T-cell (primary cell): Measurements from ENCODE around the gene HOOK1. TPM values are rescaled to one million over a fixed set of nuclear protein-coding genes. Genes with fewer than 3 reads are reported as not detected.

Experiments used
- ATAC-seq, 4 experiments: fragments of 200-7000 bp in 3 of 4; fragments of 150-1000 bp in 1 of 4; cut with Tn5 transposase; replicated peaks in 1 of 4; 1 replicate in 3 of 4; 2 replicates in 1 of 4; pipeline ENCODE4 v1.10.0; 2021; ENCODE audit warnings: moderate library complexity in 3 of 4, mild to moderate bottlenecking in 2 of 4, moderate number of reproducible peaks in 1 of 4
- CTCF ChIA-PET, 2 donors: fragments of 300-600 bp; sonication (Branson Sonifier 250); formaldehyde crosslinking; loops; one replicate each; lab custom pipeline; 2022; ENCODE audit warnings: antibody characterized with exemption in 2 of 2; lab: Charles Lee
- POLR2A ChIA-PET, 2 donors: fragments of 300-600 bp; sonication (Branson Sonifier 250); formaldehyde crosslinking; loops; one replicate each; lab custom pipeline; 2022; ENCODE audit warnings: antibody characterized with exemption in 2 of 2; lab: Charles Lee
- DNase-seq, 35 experiments: peaks; one replicate each; pipeline versions ENCODE4 v3.0.0 to v3.0.0-alpha.2; 2013 to 2023
- H3K27ac ChIP-seq: one replicate; pipeline ENCODE4 v1.5.1; 2013; ENCODE audit warnings: low read length
- H3K27me3 ChIP-seq, 2 experiments: replicated peaks in 1 of 2; 1 replicate in 1 of 2; 2 replicates in 1 of 2; pipeline versions ENCODE4 v1.6.1 to v1.7.0; 2013; ENCODE audit warnings: low read length in 1 of 2, mixed read lengths in 1 of 2; ENCODE audit not compliant: control insufficient read depth in 2 of 2, insufficient read depth in 2 of 2; ENCODE audit errors: extremely low read depth in 1 of 2
- H3K36me3 ChIP-seq, 2 donors: 1 replicate in 1 of 2; 2 replicates in 1 of 2; pipeline versions ENCODE4 v1.6.1 to v1.7.0; 2013; ENCODE audit warnings: low read length in 1 of 2; ENCODE audit not compliant: control insufficient read depth in 2 of 2, insufficient read depth in 1 of 2; ENCODE audit errors: extremely low read depth in 1 of 2
- H3K4me1 ChIP-seq, 2 experiments: 1 replicate in 1 of 2; 2 replicates in 1 of 2; pipeline versions ENCODE4 v1.6.1 to v1.7.0; 2013; ENCODE audit warnings: low read length in 2 of 2, mixed read lengths in 1 of 2; ENCODE audit not compliant: insufficient read depth in 2 of 2, control insufficient read depth in 1 of 2; ENCODE audit errors: extremely low read depth in 1 of 2
- H3K4me3 ChIP-seq, 2 donors: 1 replicate in 1 of 2; 2 replicates in 1 of 2; pipeline versions ENCODE4 v1.5.1 to v1.7.0; 2013; ENCODE audit warnings: mild to moderate bottlenecking in 2 of 2, low read length in 1 of 2, moderate library complexity in 1 of 2; ENCODE audit not compliant: control insufficient read depth in 1 of 2; ENCODE audit errors: extremely low read depth in 1 of 2
- H3K9me3 ChIP-seq: 2 replicates; pipeline ENCODE4 v1.7.0; 2013
- H3K27ac Mint-ChIP-seq, 2 donors: one replicate each; pipeline ENCODE4 v1.8.0; 2020 to 2021; ENCODE audit warnings: mild to moderate bottlenecking in 2 of 2, mixed read lengths in 2 of 2
- H3K27me3 Mint-ChIP-seq, 2 donors: one replicate each; pipeline ENCODE4 v1.8.0; 2021 to 2022; ENCODE audit warnings: mixed read lengths in 2 of 2
- H3K36me3 Mint-ChIP-seq: one replicate; pipeline ENCODE4 v1.8.0; 2021; ENCODE audit warnings: mixed read lengths
- H3K4me1 Mint-ChIP-seq, 3 donors: one replicate each; pipeline ENCODE4 v1.8.0; 2020 to 2022; ENCODE audit warnings: mixed read lengths in 3 of 3, mild to moderate bottlenecking in 1 of 3
- H3K4me3 Mint-ChIP-seq, 3 donors: one replicate each; pipeline ENCODE4 v1.8.0; 2020 to 2022; ENCODE audit warnings: mild to moderate bottlenecking in 3 of 3, mixed read lengths in 3 of 3, moderate library complexity in 3 of 3
- H3K9me3 Mint-ChIP-seq, 3 donors: one replicate each; pipeline ENCODE4 v1.8.0; 2020 to 2022; ENCODE audit warnings: mixed read lengths in 3 of 3
- whole genome bisulfite sequencing: methylation state at CpG from one replicate; pipeline ENCODE4 v1.1.5; 2013; ENCODE audit warnings: missing lambda C conversion rate; ENCODE audit not compliant: insufficient coverage; 5-methylcytosine and 5-hydroxymethylcytosine counted together
- total RNA-seq, 35 experiments: library from RNA in 6 of 35; stranded (reverse) in 6 of 35; fragments of 120-200 nt in 1 of 35; gene quantifications; one replicate each; pipeline versions ENCODE4 v1.2.1 to v1.2.4 and lab custom pipeline; 2013 to 2026

Gene HOOK1
- total RNA-seq, 5 donors from 2014 or later (not counting 1 experiment from before 2014, with no cell fraction given): 12.8 to 20.3 (median 16.8) TPM

DNA sequence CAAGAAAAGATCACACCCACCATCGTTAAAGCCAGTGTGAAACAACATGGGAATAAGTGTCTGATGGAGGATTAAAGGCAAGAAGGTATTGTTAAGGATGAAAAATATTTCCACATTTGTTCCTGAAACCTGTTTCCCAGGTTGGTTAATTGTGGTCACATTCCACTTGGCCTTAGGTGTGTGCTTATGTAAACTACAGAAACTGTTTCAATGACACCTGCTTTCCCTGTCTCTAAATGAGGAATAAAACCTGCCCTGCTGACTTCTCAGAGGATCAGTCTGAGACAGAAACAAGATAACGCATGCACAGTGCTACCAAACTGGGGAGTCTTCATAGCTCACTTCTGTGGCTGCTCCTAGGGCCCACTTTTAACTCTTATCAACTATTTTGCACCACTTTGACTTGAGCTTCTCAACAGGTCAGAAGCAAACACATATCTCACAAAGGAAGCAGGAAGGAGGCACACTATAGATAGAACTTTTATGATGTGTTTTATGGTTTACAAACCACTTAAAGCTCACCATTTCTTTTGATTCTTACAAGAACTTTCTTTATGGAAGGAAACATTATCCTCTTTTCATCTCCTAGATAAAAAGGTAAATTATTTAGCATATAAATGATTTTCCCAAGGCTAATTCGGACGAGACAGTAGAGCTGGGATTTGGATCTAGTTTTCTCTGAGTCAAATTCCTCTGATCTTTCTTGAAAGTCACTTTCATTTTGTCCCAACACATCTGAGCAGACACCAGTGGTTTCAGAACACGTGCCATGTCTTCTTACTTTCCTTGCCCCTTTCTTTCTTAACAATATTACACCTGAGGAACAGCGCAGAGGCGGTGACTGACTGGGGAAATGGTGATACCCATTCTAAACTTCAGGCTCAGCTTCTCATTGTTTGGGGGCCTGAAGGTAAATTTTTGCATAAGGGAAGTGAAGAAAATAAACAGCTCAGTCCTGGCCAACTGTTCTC is 78.4 kb downstream of the HOOK1 start:
- Mint-ChIP-seq H3K36me3 (no peaks in the 10 kb centered on the region), H3K9me3 (peaks cover 5 to 12% (median 11%) of the 10 kb centered on the region in 3 donors), H3K4me1 (peaks cover 16 to 31% (median 19%) of the 10 kb centered on the region in 3 donors), H3K27me3 (peaks cover 2 to 3% of the 10 kb centered on the region in 2 donors), H3K4me3 (peak overlapping the region; percentile 48 to 72 (median 50)), H3K27ac (peak overlapping the region; percentile 92 to 96)
- peak; percentile 45 to 77 (median 54) for ATAC-seq
- 14% methylated on average over 1 of the region's 7 CpGs for WGBS
- peak in 1 of 35 experiments; percentile 22 for DNase-seq
- no peak overlapping the region for H3K4me3 ChIP-seq
- H3K4me1 ChIP-seq: peaks cover 14 to 15% of the 10 kb centered on the region in 2 experiments
- CTCF ChIA-PET: interaction anchor here (0.5 to 1.2 kb wide), 4 partner anchors 41 to 1840 kb away, joined by 3 to 4 read pairs (median 3); no protein-coding TSS in a partner anchor
- H3K9me3 ChIP-seq: no peaks in the 10 kb centered on the region
- H3K27me3 ChIP-seq: no peaks in the 10 kb centered on the region
- POLR2A ChIA-PET: interaction anchor here in 1 of 2 donors (0.6 kb wide), 1 partner anchor 1735 kb away, joined by 3 read pairs; no protein-coding TSS in a partner anchor
- H3K27ac ChIP-seq: no peak overlapping the region
- H3K36me3 ChIP-seq: no peaks in the 10 kb centered on the region

- no peak for DNase-seq
- Mint-ChIP-seq H3K9me3 (no peaks in the 10 kb centered on the region), H3K4me3 (no peak overlapping the region), H3K27me3 (no peaks in the 10 kb centered on the region), H3K27ac (no peak overlapping the region), H3K4me1 (peaks cover 16 to 23% (median 19%) of the 10 kb centered on the region in 3 donors), H3K36me3 (peaks cover 4% of the 10 kb centered on the region)
- H3K36me3 ChIP-seq: no peaks in the 10 kb centered on the region
- CTCF ChIA-PET: no interaction called here
- POLR2A ChIA-PET: no interaction called here
- no peaks in the 10 kb centered on the region for H3K9me3 ChIP-seq
- no peak overlapping the region for H3K4me3 ChIP-seq
- H3K27me3 ChIP-seq: no peaks in the 10 kb centered on the region
- H3K27ac ChIP-seq: no peak overlapping the region
- peaks cover 14 to 15% of the 10 kb centered on the region in 2 experiments for H3K4me1 ChIP-seq
- no peak for ATAC-seq
- no CpG with 5 or more reads among the region's 2 CpGs for WGBS
These were observed 82.4 kb downstream of the HOOK1 start for GRCh38 chr1:59897165-59897564.

GRCh38 chr1:59898927-59899326 is 84.2 kb downstream of the HOOK1 start:
- Mint-ChIP-seq H3K27ac (no peak overlapping the region), H3K4me1 (peaks cover 3 to 9% (median 4%) of the 10 kb centered on the region in 3 donors), H3K4me3 (no peak overlapping the region), H3K27me3 (peaks cover 0 to 4% of the 10 kb centered on the region in 2 donors), H3K36me3 (peaks cover 4% of the 10 kb centered on the region), H3K9me3 (no peaks in the 10 kb centered on the region)
- ChIA-PET CTCF (interaction anchor here in 1 of 2 donors (0.9 kb wide), 1 partner anchor 10 kb away, joined by 3 read pairs; no protein-coding TSS in a partner anchor), POLR2A (no interaction called here)
- no peak for DNase-seq
- Histone ChIP-seq H3K36me3 (no peaks in the 10 kb centered on the region), H3K9me3 (no peaks in the 10 kb centered on the region), H3K4me1 (peaks cover 4% of the 10 kb centered on the region in 2 experiments), H3K27ac (no peak overlapping the region), H3K4me3 (no peak overlapping the region), H3K27me3 (no peaks in the 10 kb centered on the region)
- ATAC-seq: no peak
- WGBS: no CpG with 5 or more reads among the region's 3 CpGs

DNA sequence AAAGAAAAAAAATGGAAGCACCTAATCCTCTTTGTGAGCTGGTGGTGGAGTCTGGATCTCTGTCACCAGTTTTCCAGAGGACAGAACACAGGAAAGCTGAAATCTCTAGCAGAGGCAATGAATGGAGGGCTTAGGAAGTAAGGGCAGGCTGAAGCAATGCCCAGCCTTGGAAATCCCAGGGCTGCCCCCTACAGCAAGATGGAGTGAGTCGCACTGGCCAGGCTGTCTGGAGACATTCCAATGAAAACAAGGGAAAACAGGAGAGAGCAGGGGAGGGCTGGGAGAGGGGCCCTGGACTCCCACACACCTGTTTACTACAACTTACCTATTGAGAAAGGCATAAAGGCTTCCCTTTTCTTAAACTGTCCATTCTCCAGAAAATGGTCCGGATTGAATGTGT is 85.9 kb downstream of the HOOK1 start:
- ATAC-seq (no peak), DNase-seq (no peak)
- Mint-ChIP-seq H3K27ac (no peak overlapping the region), H3K9me3 (no peaks in the 10 kb centered on the region), H3K4me3 (no peak overlapping the region), H3K4me1 (peaks cover 0 to 4% (median 2%) of the 10 kb centered on the region in 3 donors), H3K27me3 (peaks cover 0 to 4% of the 10 kb centered on the region in 2 donors), H3K36me3 (peaks cover 4% of the 10 kb centered on the region)
- H3K27me3 ChIP-seq: no peaks in the 10 kb centered on the region
- POLR2A ChIA-PET: no interaction called here
- H3K27ac ChIP-seq: no peak overlapping the region
- no peaks in the 10 kb centered on the region for H3K9me3 ChIP-seq
- no peaks in the 10 kb centered on the region for H3K36me3 ChIP-seq
- no peak overlapping the region for H3K4me3 ChIP-seq
- WGBS: no CpG with 5 or more reads among the region's 2 CpGs
- H3K4me1 ChIP-seq: no peaks in the 10 kb centered on the region
- CTCF ChIA-PET: no interaction called here

DNA sequence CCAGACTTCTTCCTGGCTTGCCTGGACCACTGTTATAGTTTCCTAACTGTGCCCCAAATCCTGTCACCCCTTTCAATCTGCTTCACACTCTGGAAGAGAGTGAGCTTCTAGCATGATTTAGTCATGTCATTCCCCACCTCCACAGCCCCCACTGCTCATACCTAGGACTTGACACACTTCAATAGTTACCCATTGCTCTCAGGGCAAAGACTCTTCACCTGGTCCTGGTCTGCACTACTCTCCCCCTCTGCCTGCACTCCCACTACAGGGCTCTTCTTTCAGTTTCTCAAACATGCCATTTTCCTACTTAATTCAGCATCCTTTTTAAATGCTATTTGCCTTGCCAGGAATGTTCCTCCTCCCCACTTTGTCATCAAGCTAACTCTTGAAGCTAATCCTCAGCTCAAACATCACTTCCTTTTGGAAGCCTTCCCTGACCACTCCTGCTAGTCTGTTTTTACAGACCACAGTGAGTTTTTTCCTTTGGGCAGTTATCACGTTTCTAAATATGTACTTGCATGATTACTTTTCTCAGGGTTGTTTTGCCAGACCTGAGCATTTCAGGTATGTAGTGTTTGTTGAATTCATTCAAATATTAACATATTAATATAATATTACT is 87.1 kb downstream of the HOOK1 start:
- H3K27ac ChIP-seq: no peak overlapping the region
- no peak overlapping the region for H3K4me3 Mint-ChIP-seq
- DNase-seq: no peak
- no peaks in the 10 kb centered on the region for H3K36me3 ChIP-seq
- H3K4me3 ChIP-seq: no peak overlapping the region
- CTCF ChIA-PET: no interaction called here
- no peaks in the 10 kb centered on the region for H3K4me1 ChIP-seq
- ATAC-seq: no peak
- peaks cover 0 to 4% of the 10 kb centered on the region in 2 donors for H3K27me3 Mint-ChIP-seq
- WGBS: no CpG with 5 or more reads among the region's 1 CpG
- peaks cover 0 to 4% (median 2%) of the 10 kb centered on the region in 3 donors for H3K4me1 Mint-ChIP-seq
- no peaks in the 10 kb centered on the region for H3K9me3 Mint-ChIP-seq
- peaks cover 5% of the 10 kb centered on the region for H3K36me3 Mint-ChIP-seq
- H3K9me3 ChIP-seq: no peaks in the 10 kb centered on the region
- no peak overlapping the region for H3K27ac Mint-ChIP-seq
- POLR2A ChIA-PET: no interaction called here
- H3K27me3 ChIP-seq: no peaks in the 10 kb centered on the region

DNA sequence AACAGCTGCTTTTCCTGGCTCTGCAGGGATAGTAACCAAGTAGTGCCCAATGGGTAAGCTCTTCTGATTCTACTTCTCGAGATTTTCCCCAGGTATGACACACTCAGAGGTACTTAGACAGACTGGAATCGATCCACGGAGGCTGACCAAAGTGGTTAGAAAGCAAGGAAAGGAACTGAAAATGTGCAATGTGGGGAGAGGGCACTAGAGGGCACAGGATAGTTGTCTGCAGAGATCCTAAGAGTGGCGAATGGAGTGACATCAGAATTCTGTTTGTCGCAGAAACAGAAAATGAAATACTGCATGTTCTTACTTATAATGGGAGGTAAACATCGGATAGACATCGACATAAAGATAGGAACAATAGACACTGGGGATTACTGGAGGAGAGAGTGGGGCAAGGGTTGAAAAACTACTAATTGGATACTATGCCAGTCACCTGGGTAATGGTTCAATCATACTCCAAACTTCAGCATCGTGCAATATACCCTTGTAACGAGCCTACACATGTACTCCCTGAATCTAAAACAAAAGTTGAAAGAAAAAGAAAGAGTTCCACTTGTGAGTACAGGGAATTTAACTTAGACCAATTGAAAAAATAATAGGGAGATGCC is 88.5 kb downstream of the HOOK1 start:
- H3K36me3 Mint-ChIP-seq: peaks cover 10% of the 10 kb centered on the region
- H3K27ac Mint-ChIP-seq: no peak overlapping the region
- H3K9me3 Mint-ChIP-seq: no peaks in the 10 kb centered on the region
- POLR2A ChIA-PET: no interaction called here
- H3K27me3 Mint-ChIP-seq: peaks cover 0 to 4% of the 10 kb centered on the region in 2 donors
- Histone ChIP-seq H3K4me1 (no peaks in the 10 kb centered on the region), H3K9me3 (no peaks in the 10 kb centered on the region), H3K27me3 (no peaks in the 10 kb centered on the region), H3K36me3 (no peaks in the 10 kb centered on the region), H3K4me3 (no peak overlapping the region), H3K27ac (no peak overlapping the region)
- CTCF ChIA-PET: interaction anchor here (0.6 to 1.8 kb wide), 3 partner anchors 44 to 835 kb away, joined by 3 to 6 read pairs (median 4); no protein-coding TSS in a partner anchor
- DNase-seq (peak in 1 of 35 experiments; percentile 25), ATAC-seq (no peak)
- H3K4me3 Mint-ChIP-seq: no peak overlapping the region
- peaks cover 0 to 4% (median 2%) of the 10 kb centered on the region in 3 donors for H3K4me1 Mint-ChIP-seq
- WGBS: 59% methylated on average over 5 of the region's 9 CpGs
